BE2C (cell line): ENCODE results near the gene PRMT7.

Source experiments
- DNase-seq: peaks from one replicate; pipeline ENCODE4 v3.0.0-alpha.2; 2020
- H3K27me3 ChIP-seq: fragments of 250-450 bp; sonication (Bioruptor Pico); 2 replicates; pipeline ENCODE4 v1.5.1; 2020; ENCODE audit warnings: mild to moderate bottlenecking
- H3K36me3 ChIP-seq: fragments of 250-450 bp; sonication (Bioruptor Pico); 2 replicates; pipeline ENCODE4 v1.5.1; 2020; ENCODE audit warnings: mild to moderate bottlenecking
- H3K4me1 ChIP-seq: fragments of 250-450 bp; sonication (Bioruptor Pico); 2 replicates; pipeline ENCODE4 v1.5.1; 2020
- H3K4me3 ChIP-seq: 2 replicates; pipeline ENCODE4 v1.5.1; 2011; ENCODE audit warnings: low read depth, low read length
- H3K9me3 ChIP-seq: fragments of 250-450 bp; sonication (Bioruptor Pico); 2 replicates; pipeline ENCODE4 v1.5.1; 2020
- CTCF ChIP-seq: IDR thresholded peaks from 2 replicates; pipeline ENCODE4 v1.5.1; 2012; ENCODE audit warnings: mild to moderate bottlenecking, low read depth, low read length

PRMT7 gene

GRCh38 chr16:68369168-68369567, 58.3 kb downstream of the PRMT7 start:
- TF ChIP-seq CTCF = no peak
- Histone ChIP-seq H3K9me3 (no peaks in the 10 kb centered on the region), H3K36me3 (no peaks in the 10 kb centered on the region), H3K27me3 (no peaks in the 10 kb centered on the region), H3K4me3 (no peak overlapping the region), H3K4me1 (peaks cover 15% of the 10 kb centered on the region)
- no peak for DNase-seq

- DNase-seq = no peak
- peaks cover 20% of the 10 kb centered on the region for H3K4me1 ChIP-seq
- no peaks in the 10 kb centered on the region for H3K27me3 ChIP-seq
- no peaks in the 10 kb centered on the region for H3K9me3 ChIP-seq
- TF ChIP-seq CTCF = no peak
- H3K4me3 ChIP-seq = no peak overlapping the region
- no peaks in the 10 kb centered on the region for H3K36me3 ChIP-seq
Measured at GRCh38 chr16:68369697-68370580, 59.1 kb downstream of the PRMT7 start.

GRCh38 chr16:68370581-68371275, 59.9 kb downstream of the PRMT7 start:
- no peaks in the 10 kb centered on the region for H3K36me3 ChIP-seq
- no peaks in the 10 kb centered on the region for H3K27me3 ChIP-seq
- DNase-seq = no peak
- peaks cover 20% of the 10 kb centered on the region for H3K4me1 ChIP-seq
- no peaks in the 10 kb centered on the region for H3K9me3 ChIP-seq
- no peak overlapping the region for H3K4me3 ChIP-seq
- TF ChIP-seq CTCF = no peak

GRCh38 chr16:68371276-68371651, 60.4 kb downstream of the PRMT7 start:
- DNase-seq = no peak
- Histone ChIP-seq H3K36me3 (no peaks in the 10 kb centered on the region), H3K4me1 (peaks cover 14% of the 10 kb centered on the region), H3K9me3 (no peaks in the 10 kb centered on the region), H3K27me3 (no peaks in the 10 kb centered on the region), H3K4me3 (no peak overlapping the region)
- TF ChIP-seq CTCF = no peak

- no peak for TF ChIP-seq CTCF
- no peaks in the 10 kb centered on the region for H3K9me3 ChIP-seq
Measured at GRCh38 chr16:68371706-68372380, 61.0 kb downstream of the PRMT7 start.

More at GRCh38 chr16:68371706-68372380, 61.0 kb downstream of the PRMT7 start:
- no peaks in the 10 kb centered on the region for H3K36me3 ChIP-seq
- H3K4me3 ChIP-seq = no peak overlapping the region
- DNase-seq = no peak
- H3K27me3 ChIP-seq = no peaks in the 10 kb centered on the region
- H3K4me1 ChIP-seq = peaks cover 12% of the 10 kb centered on the region
